NT2/D1 (cell line): Measurements from ENCODE around the gene NPIPA5.
"Not testable (repeated sequence)": the region's sequence is repeated elsewhere in the genome, so short reads cannot be mapped to it uniquely, and the experiment has no call there.

Experiments
- SUZ12 ChIP-seq: IDR thresholded peaks from 2 replicates; pipeline ENCODE4 v1.6.1; 2011; ENCODE audit not compliant: insufficient read length, insufficient read depth; ENCODE audit errors: extremely low read depth
- YY1 ChIP-seq: IDR thresholded peaks from 2 replicates; pipeline ENCODE4 v1.6.1; 2011; ENCODE audit not compliant: insufficient read length, insufficient read depth
- ZNF274 ChIP-seq: IDR thresholded peaks from 2 replicates; pipeline ENCODE4 v1.6.1; 2011; ENCODE audit warnings: mild to moderate bottlenecking, low read depth, low read length

DNA sequence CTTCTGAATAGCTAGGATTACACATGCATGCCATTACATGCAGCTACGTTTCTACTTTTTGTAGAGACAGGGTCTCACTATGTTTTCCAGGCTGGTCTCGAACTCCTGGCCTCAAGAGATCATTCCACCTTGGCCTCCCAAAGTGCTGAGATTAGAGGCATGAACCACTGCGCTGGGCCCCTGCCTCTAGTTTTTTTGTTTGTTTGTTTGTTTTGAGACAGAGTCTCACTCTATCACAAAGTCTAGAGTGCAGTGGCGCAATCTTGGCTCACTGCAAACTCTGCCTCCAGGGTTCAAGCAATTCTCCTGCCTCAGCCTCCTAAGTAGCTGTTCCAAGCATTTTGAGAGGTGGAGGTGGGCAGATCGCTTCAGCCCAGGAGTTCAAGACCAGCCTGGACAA lies 43.6 kb upstream of the NPIPA5 start:
- TF ChIP-seq SUZ12, ZNF274, YY1: not testable (repeated sequence)
